Activated T-cell treated with anti-CD3 and anti-CD28 coated beads for 48 hours (primary cell): ENCODE measurements around the gene MPPED1.

Experiments used
- DNase-seq: peaks from one replicate; pipeline ENCODE4 v3.0.0-alpha.2; 2020; ENCODE audit warnings: low read depth

The MPPED1 gene

GRCh38 chr22:43429426-43429825, 17.6 kb downstream of the MPPED1 start:
- DNase-seq = no peak

- no peak for DNase-seq
These were observed 20.2 kb downstream of the MPPED1 start for GRCh38 chr22:43431808-43432554.

- DNase-seq = no peak
These were observed 21.1 kb downstream of the MPPED1 start for GRCh38 chr22:43432883-43433415.

GRCh38 chr22:43433451-43434274, 21.8 kb downstream of the MPPED1 start:
- no peak for DNase-seq

- DNase-seq = no peak
These were observed 22.6 kb downstream of the MPPED1 start for GRCh38 chr22:43434275-43434927.

GRCh38 chr22:43434928-43435311, 23.1 kb downstream of the MPPED1 start:
- no peak for DNase-seq

- DNase-seq = no peak
These were observed 24.3 kb downstream of the MPPED1 start for GRCh38 chr22:43435851-43436811.

- DNase-seq = no peak
These were observed 25.1 kb downstream of the MPPED1 start for GRCh38 chr22:43436868-43437267.

GRCh38 chr22:43437871-43438475, 26.2 kb downstream of the MPPED1 start:
- DNase-seq = no peak

GRCh38 chr22:43438666-43439347, 27.0 kb downstream of the MPPED1 start:
- DNase-seq = no peak

GRCh38 chr22:43439368-43440103, 27.7 kb downstream of the MPPED1 start:
- DNase-seq = no peak

- DNase-seq = no peak
These were observed 28.2 kb downstream of the MPPED1 start for GRCh38 chr22:43440104-43440387.

GRCh38 chr22:43440556-43440955, 28.7 kb downstream of the MPPED1 start:
- DNase-seq = no peak

- DNase-seq = no peak
These were observed 29.4 kb downstream of the MPPED1 start for GRCh38 chr22:43441216-43441615.

- no peak for DNase-seq
These were observed 29.9 kb downstream of the MPPED1 start for GRCh38 chr22:43441751-43442150.

- no peak for DNase-seq
These were observed 30.8 kb downstream of the MPPED1 start for GRCh38 chr22:43442386-43443151.

GRCh38 chr22:43443152-43443471, 31.3 kb downstream of the MPPED1 start:
- DNase-seq = no peak

GRCh38 chr22:43446037-43446803, 34.4 kb downstream of the MPPED1 start:
- DNase-seq = no peak

GRCh38 chr22:43446916-43447315, 35.1 kb downstream of the MPPED1 start:
- no peak for DNase-seq
